Kidney epithelial cell (primary cell): ENCODE results near the gene ARMC12. TPM values are rescaled to one million over a fixed set of nuclear protein-coding genes. Genes with fewer than 3 reads are reported as not detected.

ENCODE experiments used
- DNase-seq: peaks from one replicate; pipeline ENCODE4 v3.0.0-alpha.2; 2010; ENCODE audit warnings: low read depth
- H3K27me3 ChIP-seq: 2 replicates; pipeline ENCODE4 v1.6.0; 2011; ENCODE audit warnings: low read length; ENCODE audit not compliant: control insufficient read depth, insufficient read depth
- H3K36me3 ChIP-seq: 2 replicates; pipeline ENCODE4 v1.5.1; 2011; ENCODE audit warnings: low read length; ENCODE audit not compliant: control insufficient read depth, insufficient read depth
- H3K4me3 ChIP-seq: 2 replicates; pipeline ENCODE4 v1.5.1; 2011; ENCODE audit warnings: low read depth, mild to moderate bottlenecking, control low read depth, low read length
- CTCF ChIP-seq: IDR thresholded peaks from 2 replicates; pipeline ENCODE4 v1.5.1; 2011; ENCODE audit warnings: mild to moderate bottlenecking, moderate library complexity, low read length, control low read depth, inconsistent platforms; ENCODE audit not compliant: insufficient read depth, poor library complexity, severe bottlenecking
- total RNA-seq: library from RNA; depleted of rRNA; stranded (reverse); fragments of >200 nt; gene quantifications from 2 replicates; pipeline ENCODE4 v1.2.3, GENCODE V29; 2015

Gene ARMC12
- total RNA-seq, 1 donor from 2014 or later, result 0.29 TPM

- DNase-seq, result no peak
- no peak for TF ChIP-seq CTCF
- Histone ChIP-seq H3K4me3 (no peak overlapping the region), H3K36me3 (no peaks in the 10 kb centered on the region), H3K27me3 (no peaks in the 10 kb centered on the region)
Observed at GRCh38 chr6:35725081-35725708, 11.6 kb upstream of the ARMC12 start.

GRCh38 chr6:35725721-35726438 is 11.0 kb upstream of the ARMC12 start:
- no peak for DNase-seq
- H3K4me3 ChIP-seq, result no peak overlapping the region
- no peak for TF ChIP-seq CTCF
- H3K36me3 ChIP-seq, result no peaks in the 10 kb centered on the region
- no peaks in the 10 kb centered on the region for H3K27me3 ChIP-seq

- H3K27me3 ChIP-seq, result no peaks in the 10 kb centered on the region
- no peak for TF ChIP-seq CTCF
- H3K36me3 ChIP-seq, result no peaks in the 10 kb centered on the region
- H3K4me3 ChIP-seq, result peak overlapping the region; percentile 32
- DNase-seq, result no peak
Observed at GRCh38 chr6:35727231-35727934, 9.4 kb upstream of the ARMC12 start.

- H3K4me3 ChIP-seq, result peak overlapping the region; percentile 32
- H3K27me3 ChIP-seq, result no peaks in the 10 kb centered on the region
- no peaks in the 10 kb centered on the region for H3K36me3 ChIP-seq
- no peak for DNase-seq
- TF ChIP-seq CTCF, result no peak
Observed at GRCh38 chr6:35727935-35728682, 8.7 kb upstream of the ARMC12 start.

GRCh38 chr6:35728683-35729678 is 7.9 kb upstream of the ARMC12 start:
- no peak for DNase-seq
- Histone ChIP-seq H3K4me3 (no peak overlapping the region), H3K36me3 (no peaks in the 10 kb centered on the region), H3K27me3 (no peaks in the 10 kb centered on the region)
- TF ChIP-seq CTCF, result peak; percentile 11
